Measurements from ENCODE around the gene SV2B. TPM values are rescaled to one million over a fixed set of nuclear protein-coding genes. Genes with fewer than 3 reads are reported as not detected.

SV2B gene
- total RNA-seq, 1 experiment from 2014 or later, result not detected

DNA sequence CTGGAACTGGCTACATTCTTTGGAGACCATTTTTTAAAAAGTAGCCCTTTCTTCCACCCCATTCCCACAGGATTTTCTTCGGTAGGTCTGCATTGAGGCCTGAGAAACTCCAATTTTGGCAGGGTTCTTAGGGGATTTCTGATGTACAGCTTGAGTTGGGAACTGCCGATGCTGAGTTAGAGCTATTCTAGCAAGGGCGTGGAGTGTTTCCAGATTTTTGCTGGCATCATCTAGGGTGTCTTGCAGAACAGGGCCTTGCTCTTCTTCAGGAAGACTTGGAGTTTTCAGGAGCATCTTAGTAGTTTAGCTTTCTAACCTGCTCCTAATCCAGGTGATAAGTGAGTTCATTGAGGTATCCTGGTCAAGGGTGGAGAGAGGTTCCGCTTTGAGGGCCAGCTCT is 41.0 kb downstream of the SV2B start:
- no peak overlapping the region for H4K91ac ChIP-seq (ENCODE audit: insufficient read length, low read depth, low read length)
- no peak overlapping the region for H3K14ac ChIP-seq (ENCODE audit: insufficient read depth, low read length)
- no peaks in the 10 kb centered on the region for H3K36me3 Mint-ChIP-seq (ENCODE audit: insufficient read depth in 1 of 3, low read depth in 3 of 3)

More for the DNA sequence above, 41.0 kb downstream of the SV2B start:
- Histone ChIP-seq H4K8ac (replicated peaks; ENCODE audit: insufficient read length, low read depth, low read length) (no peak overlapping the region), H3K23me2 (ENCODE audit: insufficient read length, low read depth, low read length, poor library complexity, severe bottlenecking) (no peaks in the 10 kb centered on the region), H2BK15ac (ENCODE audit: low read depth, low read length) (no peak overlapping the region), H2AFZ (ENCODE audit: low read length) (no peak overlapping the region), H2BK120ac (ENCODE audit: low read depth, low read length, poor library complexity, severe bottlenecking) (no peak overlapping the region), H3K23ac (ENCODE audit: insufficient read length, low read depth, low read length) (no peak overlapping the region), H3K4me1 (ENCODE audit: insufficient read depth, low read length) (no peaks in the 10 kb centered on the region), H3K56ac (ENCODE audit: insufficient read length, low read depth, low read length) (no peak overlapping the region), H3K79me2 (ENCODE audit: insufficient read depth, low read length) (no peaks in the 10 kb centered on the region), H3K9me3 (ENCODE audit: control insufficient read depth, low read depth, low read length) (no peaks in the 10 kb centered on the region), H3K27me3 (ENCODE audit: insufficient read depth, low read length) (no peaks in the 10 kb centered on the region), H2BK5ac (ENCODE audit: insufficient read length, low read length) (no peak overlapping the region), H3T11ph (ENCODE audit: low read length) (no peak overlapping the region), H3K4ac (ENCODE audit: low read depth, low read length) (no peak overlapping the region), H4K5ac (ENCODE audit: insufficient read length, low read depth, low read length) (no peak overlapping the region), H3K4me2 (ENCODE audit: insufficient read depth, insufficient read length, low read length) (no peak overlapping the region), H2BK12ac (ENCODE audit: insufficient read length, low read depth, low read length) (no peak overlapping the region), H2AK5ac (ENCODE audit: insufficient read length, low read length) (no peak overlapping the region), H3K27ac (ENCODE audit: insufficient read length, low read depth, low read length) (no peak overlapping the region), H2BK20ac (ENCODE audit: low read depth, low read length, poor library complexity, severe bottlenecking) (no peak overlapping the region), H3K18ac (ENCODE audit: insufficient read length, low read depth, low read length) (no peak overlapping the region), H3K79me1 (ENCODE audit: insufficient read depth, low read depth, low read length, poor library complexity, severe bottlenecking) (no peaks in the 10 kb centered on the region), H4K20me1 (ENCODE audit: control insufficient read depth, insufficient read depth, insufficient read length) (no peaks in the 10 kb centered on the region), H3K9ac (ENCODE audit: extremely low read depth, insufficient read length, low read length) (no peak overlapping the region)
- Mint-ChIP-seq H3K4me1 (peaks cover 0 to 5% of the 10 kb centered on the region in 2 experiments; a peak in 2 of 4 replicates), H3K4me3 (no peak overlapping the region), H3K27me3 (ENCODE audit: low read depth) (peaks cover 19% of the 10 kb centered on the region), H3K9me3 (no peaks in the 10 kb centered on the region; a peak in 1 of 5 replicates), H3K27ac (no peak overlapping the region; a peak in 1 of 7 replicates)
- TF ChIP-seq, protein P1, sequence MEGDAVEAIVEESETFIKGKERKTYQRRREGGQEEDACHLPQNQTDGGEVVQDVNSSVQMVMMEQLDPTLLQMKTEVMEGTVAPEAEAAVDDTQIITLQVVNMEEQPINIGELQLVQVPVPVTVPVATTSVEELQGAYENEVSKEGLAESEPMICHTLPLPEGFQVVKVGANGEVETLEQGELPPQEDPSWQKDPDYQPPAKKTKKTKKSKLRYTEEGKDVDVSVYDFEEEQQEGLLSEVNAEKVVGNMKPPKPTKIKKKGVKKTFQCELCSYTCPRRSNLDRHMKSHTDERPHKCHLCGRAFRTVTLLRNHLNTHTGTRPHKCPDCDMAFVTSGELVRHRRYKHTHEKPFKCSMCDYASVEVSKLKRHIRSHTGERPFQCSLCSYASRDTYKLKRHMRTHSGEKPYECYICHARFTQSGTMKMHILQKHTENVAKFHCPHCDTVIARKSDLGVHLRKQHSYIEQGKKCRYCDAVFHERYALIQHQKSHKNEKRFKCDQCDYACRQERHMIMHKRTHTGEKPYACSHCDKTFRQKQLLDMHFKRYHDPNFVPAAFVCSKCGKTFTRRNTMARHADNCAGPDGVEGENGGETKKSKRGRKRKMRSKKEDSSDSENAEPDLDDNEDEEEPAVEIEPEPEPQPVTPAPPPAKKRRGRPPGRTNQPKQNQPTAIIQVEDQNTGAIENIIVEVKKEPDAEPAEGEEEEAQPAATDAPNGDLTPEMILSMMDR (conservative IDR thresholded peaks at IDR 0.05), result no peak
- DNase-seq, result no peak
- no CpG with 5 or more reads among the region's 4 CpGs for WGBS (ENCODE audit: extremely low coverage, insufficient read length, low lambda C conversion rate)

Data from H9 (cell line).